Measurements from ENCODE around the gene MECR. TPM values are rescaled to one million over a fixed set of nuclear protein-coding genes. Genes with fewer than 3 reads are reported as not detected.
"Not testable (repeated sequence)": the region's sequence is repeated elsewhere in the genome, so short reads cannot be mapped to it uniquely, and the experiment has no call there.

Gene MECR
- total RNA-seq, 1 donor from 2014 or later: 15.0 TPM

GRCh38 chr1:29167904-29168303 lies 62.8 kb downstream of the MECR start:
- no peak for DNase-seq

GRCh38 chr1:29166291-29166878 lies 64.3 kb downstream of the MECR start:
- no peak for DNase-seq

GRCh38 chr1:29164588-29164987 lies 66.1 kb downstream of the MECR start:
- no peak for DNase-seq

- DNase-seq: no peak
These were observed 68.1 kb downstream of the MECR start for GRCh38 chr1:29162476-29163138.

- DNase-seq: no peak
These were observed 68.7 kb downstream of the MECR start for GRCh38 chr1:29162025-29162424.

GRCh38 chr1:29159773-29160172 lies 71.0 kb downstream of the MECR start:
- DNase-seq: no peak

- DNase-seq: no peak
These were observed 73.5 kb downstream of the MECR start for GRCh38 chr1:29157269-29157601.

GRCh38 chr1:29156543-29157268 lies 74.0 kb downstream of the MECR start:
- no peak for DNase-seq

- DNase-seq: no peak
These were observed 78.5 kb downstream of the MECR start for GRCh38 chr1:29152046-29152805.

GRCh38 chr1:29150346-29150745 lies 80.4 kb downstream of the MECR start:
- not testable (repeated sequence) for DNase-seq

GRCh38 chr1:29148656-29149491 lies 81.9 kb downstream of the MECR start:
- no peak for DNase-seq

GRCh38 chr1:29145739-29146437 lies 84.8 kb downstream of the MECR start:
- no peak for DNase-seq

GRCh38 chr1:29144178-29144577 lies 86.6 kb downstream of the MECR start:
- DNase-seq: no peak

GRCh38 chr1:29142714-29143113 lies 88.0 kb downstream of the MECR start:
- no peak for DNase-seq

Small RNAs within 50 kb of the gene (small RNA-seq; reads per million reads assigned to genes)
- gene RF02271 (ENCODE audit: low replicate concordance): not detected

Other genes with a start within 250 kb of the MECR start
- gene TMEM200B, start 107.0 kb downstream of the MECR start, total RNA-seq: 6.5 TPM
- 55.5 TPM for gene SRSF4, start 49.0 kb downstream of the MECR start, total RNA-seq
- gene PTPRU, start 5.6 kb upstream of the MECR start, total RNA-seq: 11.2 TPM